Measurements from ENCODE around the gene FBXO34.

DNA sequence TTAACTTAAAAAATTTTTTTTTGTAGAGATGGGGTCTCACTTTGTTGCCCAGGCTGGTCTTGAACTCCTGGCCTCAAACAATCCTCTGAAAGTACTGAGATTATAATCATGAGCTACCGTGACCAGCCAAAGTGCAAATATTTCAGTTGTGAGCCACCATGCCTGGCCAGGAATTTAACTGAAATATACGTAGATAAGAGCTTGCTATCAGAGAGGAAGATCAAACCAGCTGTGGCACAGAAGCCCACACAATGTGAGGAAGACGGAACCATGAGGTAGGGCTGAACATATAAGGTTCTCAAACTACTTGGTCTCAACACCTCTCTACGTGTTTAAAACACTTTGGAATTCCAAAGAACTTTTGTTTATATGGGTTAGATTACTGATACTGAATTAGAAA is 111.3 kb downstream of the FBXO34 start:
- TF ChIP-seq POLR2AphosphoS5 (IDR thresholded peaks at IDR 0.05; ENCODE audit: low read length) (no peak), TBL1XR1 (IDR thresholded peaks at IDR 0.05; ENCODE audit: low read depth, low read length) (no peak), YY1 (IDR thresholded peaks at IDR 0.05; ENCODE audit: low read depth, low read length) (no peak), EP300 (IDR thresholded peaks at IDR 0.05; ENCODE audit: borderline replicate concordance in 1 of 2, control insufficient read depth in 1 of 2, low read depth in 2 of 2, low read length in 2 of 2) (no peak), CHD2 (IDR thresholded peaks at IDR 0.05; ENCODE audit: borderline replicate concordance, low read depth, low read length) (no peak)
- TF ChIP-seq, protein P1, sequence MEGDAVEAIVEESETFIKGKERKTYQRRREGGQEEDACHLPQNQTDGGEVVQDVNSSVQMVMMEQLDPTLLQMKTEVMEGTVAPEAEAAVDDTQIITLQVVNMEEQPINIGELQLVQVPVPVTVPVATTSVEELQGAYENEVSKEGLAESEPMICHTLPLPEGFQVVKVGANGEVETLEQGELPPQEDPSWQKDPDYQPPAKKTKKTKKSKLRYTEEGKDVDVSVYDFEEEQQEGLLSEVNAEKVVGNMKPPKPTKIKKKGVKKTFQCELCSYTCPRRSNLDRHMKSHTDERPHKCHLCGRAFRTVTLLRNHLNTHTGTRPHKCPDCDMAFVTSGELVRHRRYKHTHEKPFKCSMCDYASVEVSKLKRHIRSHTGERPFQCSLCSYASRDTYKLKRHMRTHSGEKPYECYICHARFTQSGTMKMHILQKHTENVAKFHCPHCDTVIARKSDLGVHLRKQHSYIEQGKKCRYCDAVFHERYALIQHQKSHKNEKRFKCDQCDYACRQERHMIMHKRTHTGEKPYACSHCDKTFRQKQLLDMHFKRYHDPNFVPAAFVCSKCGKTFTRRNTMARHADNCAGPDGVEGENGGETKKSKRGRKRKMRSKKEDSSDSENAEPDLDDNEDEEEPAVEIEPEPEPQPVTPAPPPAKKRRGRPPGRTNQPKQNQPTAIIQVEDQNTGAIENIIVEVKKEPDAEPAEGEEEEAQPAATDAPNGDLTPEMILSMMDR (IDR thresholded peaks at IDR 0.05 in 2 of 3, conservative IDR thresholded peaks at IDR 0.05 in 1 of 3; ENCODE audit: control insufficient read depth in 2 of 3, extremely low read depth in 1 of 3, insufficient read depth in 1 of 3, low read depth in 3 of 3, low read length in 3 of 3) = no peak
- TF ChIP-seq, protein P2, sequence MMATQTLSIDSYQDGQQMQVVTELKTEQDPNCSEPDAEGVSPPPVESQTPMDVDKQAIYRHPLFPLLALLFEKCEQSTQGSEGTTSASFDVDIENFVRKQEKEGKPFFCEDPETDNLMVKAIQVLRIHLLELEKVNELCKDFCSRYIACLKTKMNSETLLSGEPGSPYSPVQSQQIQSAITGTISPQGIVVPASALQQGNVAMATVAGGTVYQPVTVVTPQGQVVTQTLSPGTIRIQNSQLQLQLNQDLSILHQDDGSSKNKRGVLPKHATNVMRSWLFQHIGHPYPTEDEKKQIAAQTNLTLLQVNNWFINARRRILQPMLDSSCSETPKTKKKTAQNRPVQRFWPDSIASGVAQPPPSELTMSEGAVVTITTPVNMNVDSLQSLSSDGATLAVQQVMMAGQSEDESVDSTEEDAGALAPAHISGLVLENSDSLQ (IDR thresholded peaks at IDR 0.05) = no peak

Data from GM12878 (cell line).